GM18519 (cell line): Measurements from ENCODE around the gene KCNJ5.
A peak's percentile ranks its signal among the peaks of the same experiment; 100 is the strongest.

Source experiments
- ATAC-seq: cut with Tn5 transposase; IDR thresholded peaks from one replicate; pipeline ENCODE4 v1.9.1; 2021; ENCODE audit warnings: mild to moderate bottlenecking, moderate library complexity; ENCODE audit not compliant: unreplicated experiment, low FRiP score

The KCNJ5 gene

DNA sequence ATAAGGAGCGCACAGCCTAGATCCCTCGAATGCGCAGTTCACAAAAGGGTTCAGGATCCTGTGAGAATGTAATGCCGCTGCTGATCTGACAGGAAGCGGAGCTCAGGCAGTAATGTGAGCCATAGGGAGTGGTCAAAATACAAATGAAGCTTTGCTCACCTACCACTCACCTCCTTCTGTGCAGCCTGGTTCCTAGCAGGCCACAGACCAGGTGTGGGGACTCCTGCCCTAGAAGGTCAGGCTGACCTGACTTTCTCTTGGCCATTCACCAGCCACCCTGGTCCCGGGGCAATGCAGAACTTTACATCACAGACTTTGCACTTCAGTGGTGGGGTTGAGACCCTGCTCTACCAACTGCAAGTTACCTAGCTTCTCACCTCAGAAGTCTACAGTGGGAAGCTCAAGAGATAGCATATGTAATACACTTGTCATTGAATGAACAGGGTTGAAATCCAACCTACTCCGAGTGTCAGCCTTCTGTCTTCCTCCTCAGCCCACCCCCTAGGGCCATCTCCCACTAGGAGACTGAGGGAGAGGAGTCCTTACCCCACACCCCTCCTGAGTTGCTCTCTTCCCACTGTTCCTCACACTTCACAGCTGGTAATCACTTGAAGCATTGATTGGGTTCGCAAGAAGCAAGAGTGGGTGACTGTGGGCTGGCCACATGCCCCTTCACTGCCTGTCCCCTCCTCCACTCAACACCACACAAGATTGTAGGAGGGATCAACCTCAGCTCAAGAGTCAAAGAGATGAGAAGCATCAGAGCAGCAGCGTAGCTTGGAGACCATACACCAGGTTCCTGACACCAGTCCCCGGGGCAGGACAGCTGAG, 22.1 kb upstream of the KCNJ5 start:
- ATAC-seq = no peak

DNA sequence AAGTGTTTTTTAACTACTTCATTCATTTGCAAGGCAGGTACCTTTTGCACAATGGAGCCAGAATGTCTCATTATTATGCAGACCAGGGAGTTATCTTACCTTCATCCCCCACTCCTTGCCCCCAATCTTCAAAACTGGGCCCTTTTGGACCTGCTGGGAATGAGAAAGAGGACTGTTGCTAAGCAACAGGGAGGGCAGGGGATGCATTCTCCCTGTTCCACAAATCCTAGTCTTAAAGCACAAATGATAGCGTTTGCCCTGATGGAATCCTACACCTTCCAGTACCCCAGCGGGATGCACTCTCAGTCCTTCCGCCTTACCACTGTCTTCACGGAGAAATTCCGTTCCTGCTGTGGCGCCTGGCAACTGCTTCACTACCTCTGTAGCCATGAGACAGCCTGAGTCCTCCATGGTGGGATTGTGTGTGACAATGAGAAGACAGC, 20.0 kb upstream of the KCNJ5 start:
- no peak for ATAC-seq

DNA sequence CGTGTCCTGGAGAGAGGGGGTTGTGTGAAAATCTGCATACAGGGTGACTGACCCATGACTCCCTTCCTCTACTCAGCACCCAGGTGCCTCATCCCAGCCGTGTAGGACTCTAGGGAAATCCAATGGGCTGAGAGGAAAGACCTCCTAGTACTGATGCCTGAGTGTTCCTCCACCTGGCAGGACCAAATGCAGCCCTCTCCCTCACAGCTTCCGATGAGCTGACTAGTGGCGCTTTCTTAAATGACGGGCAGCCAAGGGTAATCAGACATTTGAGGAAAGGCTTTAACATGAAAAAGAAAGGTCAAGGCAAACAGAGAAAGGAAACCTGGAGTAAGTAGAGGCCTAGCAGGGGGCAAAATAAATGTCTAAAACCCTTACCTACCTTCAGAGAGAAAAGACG, 19.1 kb upstream of the KCNJ5 start:
- ATAC-seq = no peak

DNA sequence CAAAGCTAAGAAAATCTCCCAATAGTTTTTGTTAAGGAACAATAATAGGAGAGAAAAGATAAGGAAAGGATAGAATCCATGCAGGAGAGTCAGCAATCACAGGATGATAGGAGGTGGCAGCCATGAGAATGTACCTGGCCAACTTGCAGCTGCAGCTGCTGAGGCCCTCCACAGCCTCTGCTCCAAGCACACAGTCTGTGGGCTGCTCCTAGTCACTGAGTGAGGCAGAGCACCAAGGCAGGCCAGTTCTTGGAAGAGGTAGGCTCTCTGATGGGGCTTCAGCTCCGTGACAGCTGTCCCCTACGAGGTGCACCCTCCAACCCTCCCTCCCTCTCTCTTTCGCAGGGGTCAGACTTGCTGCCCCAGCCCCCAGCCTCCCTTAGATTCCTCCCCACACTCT, 18.6 kb upstream of the KCNJ5 start:
- ATAC-seq = no peak

DNA sequence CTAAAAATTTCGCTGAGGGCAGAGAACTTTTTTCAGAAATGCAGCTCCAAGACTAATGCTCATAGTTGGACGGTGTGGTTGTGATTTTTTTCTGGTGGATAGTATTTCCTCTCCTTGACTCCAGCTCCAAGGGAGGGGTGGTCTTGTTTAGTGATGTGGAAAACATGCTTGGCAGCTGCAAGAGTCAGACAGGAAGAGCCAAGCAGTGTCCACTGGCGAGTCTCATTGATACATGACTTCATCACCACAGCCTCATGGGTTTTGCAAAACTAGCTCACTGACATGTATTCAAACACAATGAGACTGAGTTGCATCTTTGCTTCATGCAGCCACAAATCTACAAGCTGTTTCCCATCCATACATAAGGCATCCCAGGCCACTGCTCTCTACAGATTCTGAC, 16.7 kb upstream of the KCNJ5 start:
- ATAC-seq = no peak

DNA sequence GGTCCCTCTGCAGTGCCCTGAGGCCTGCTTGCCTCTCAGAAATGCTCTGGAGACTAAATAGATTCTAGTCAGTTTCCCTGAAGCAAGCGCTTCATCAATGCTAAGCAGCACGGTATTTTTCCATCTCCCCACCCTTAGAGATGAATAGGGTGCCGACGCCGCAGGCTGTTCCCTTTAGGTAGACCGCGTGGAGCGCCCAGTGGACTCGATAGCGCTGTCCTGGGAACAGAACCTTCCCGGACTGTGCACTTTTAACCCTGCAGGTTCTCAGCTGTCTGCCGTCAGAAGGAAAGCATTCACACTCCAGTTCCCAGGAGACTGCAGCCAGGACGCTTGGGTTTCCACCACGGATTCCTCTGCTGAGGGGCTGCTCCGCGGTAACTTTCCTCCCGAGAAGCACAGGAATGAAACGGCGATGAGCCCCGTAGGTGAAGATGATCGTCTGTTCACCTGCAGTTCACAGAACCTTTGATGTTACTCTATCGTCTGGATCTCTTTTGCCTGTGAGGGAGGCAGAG, 15.0 kb upstream of the KCNJ5 start:
- ATAC-seq = no peak

DNA sequence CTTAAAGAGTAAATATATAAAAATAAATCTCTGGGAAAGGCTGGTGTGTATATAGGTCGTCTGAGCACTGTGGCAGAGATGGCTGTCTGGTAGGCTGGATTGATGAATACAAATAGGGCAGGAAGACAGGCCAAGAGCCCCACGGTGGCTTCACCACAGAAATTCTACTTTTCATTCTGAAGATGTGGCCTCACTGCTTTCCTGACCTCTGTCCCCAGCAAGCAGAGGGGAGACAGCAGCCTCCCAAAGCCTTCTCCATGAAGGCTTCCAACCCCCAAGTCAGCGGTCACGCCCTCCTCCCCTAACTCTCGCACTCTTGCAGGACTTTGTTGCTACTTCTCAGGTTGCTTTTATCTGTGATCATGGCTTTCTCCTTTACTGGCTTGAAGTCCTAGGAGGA, 13.4 kb upstream of the KCNJ5 start:
- no peak for ATAC-seq

DNA sequence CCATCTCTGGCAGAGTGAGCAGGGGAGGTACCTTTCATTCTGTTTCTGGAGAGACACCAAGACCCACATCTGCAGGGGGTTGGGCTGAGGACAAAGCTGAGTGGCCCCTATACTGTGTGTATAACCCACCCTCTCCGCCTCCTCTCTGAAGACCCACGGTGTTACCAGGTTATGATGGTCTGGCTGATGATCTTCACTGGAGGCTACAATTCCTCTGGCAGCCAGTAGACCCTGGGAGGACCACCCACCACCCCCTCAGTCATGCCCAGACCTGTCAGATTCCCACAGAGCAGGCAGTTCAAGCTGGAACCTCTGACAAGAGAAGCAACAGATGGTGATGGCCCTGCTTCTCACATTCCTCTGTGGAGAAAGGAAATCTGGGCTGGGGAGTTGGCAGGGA, 12.7 kb upstream of the KCNJ5 start:
- ATAC-seq = no peak

DNA sequence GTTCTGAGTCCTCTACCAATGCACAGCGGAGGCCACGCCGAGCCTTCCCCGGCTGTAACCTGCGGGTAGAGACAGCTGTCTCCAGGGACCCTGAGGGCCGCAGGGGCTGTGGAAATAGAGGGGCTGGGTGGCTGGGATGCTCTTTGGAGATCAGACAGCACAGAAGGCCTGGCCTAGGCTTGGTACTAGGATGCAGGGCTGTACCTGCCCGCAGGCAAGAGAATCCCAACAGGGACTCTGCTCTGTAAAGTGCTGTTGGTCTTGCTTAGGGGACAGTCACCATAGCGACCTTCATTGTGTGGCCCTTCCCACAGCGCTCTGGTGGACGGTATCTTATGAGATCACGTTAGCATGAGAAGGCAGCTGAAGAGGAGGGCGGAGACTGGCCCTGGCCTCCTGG, 11.3 kb upstream of the KCNJ5 start:
- ATAC-seq = no peak

DNA sequence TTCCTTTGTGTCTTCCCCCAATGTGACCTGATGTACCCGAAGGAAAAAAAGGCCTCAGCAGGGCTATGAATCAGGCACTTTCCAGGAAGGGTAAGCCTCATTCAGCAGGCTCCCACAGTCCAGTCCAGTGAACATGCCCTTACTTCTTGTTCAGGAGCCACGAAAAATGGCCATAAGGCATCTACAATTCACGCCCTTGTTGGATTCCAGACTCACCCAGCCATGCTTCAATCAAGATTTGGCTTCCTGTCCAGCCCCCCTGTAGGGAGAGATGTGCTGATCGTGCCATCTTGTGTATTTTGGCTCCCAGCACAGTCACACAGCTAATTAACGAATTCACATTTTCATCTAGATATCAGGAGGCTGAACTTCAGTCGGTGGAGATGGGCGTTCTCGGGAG, 9.9 kb upstream of the KCNJ5 start:
- no peak for ATAC-seq

DNA sequence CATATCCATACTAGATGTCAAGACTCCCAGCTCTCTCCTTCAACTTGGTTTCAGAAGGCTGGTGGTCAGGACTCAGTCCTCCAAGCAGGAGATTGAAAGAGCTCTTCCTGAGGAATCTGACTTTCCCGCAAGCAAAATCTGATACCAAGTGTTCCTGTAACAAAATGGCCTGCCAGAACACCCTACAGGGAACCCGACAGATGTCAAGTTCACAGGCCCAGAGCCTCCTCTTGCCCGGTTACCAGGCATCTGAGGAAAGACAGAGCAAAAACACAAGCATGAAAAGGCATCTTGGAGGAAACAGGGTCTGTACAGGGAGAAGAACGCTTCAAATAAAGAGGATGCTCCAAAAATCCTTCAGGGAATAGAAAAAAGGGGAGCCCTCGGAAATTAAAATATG, 8.7 kb upstream of the KCNJ5 start:
- ATAC-seq = no peak

DNA sequence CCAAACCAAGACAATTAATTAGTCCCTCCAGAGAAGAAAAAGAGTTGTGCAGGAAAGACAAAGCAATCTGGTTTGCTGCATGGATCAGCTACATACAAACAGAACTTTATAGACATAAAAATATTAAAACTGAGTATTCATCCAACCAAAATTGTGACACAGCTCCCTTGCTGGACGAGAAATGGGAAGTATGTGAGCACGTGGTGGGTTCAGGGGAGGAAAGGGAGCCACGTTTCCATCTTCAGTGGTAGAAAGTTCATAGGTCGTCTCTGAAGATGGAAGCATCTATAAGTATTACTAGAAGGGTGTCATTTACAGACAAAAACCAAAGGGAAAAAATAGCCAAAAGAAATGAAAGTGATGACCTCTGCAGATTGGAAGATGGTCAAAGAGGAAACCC, 7.1 kb upstream of the KCNJ5 start:
- no peak for ATAC-seq

DNA sequence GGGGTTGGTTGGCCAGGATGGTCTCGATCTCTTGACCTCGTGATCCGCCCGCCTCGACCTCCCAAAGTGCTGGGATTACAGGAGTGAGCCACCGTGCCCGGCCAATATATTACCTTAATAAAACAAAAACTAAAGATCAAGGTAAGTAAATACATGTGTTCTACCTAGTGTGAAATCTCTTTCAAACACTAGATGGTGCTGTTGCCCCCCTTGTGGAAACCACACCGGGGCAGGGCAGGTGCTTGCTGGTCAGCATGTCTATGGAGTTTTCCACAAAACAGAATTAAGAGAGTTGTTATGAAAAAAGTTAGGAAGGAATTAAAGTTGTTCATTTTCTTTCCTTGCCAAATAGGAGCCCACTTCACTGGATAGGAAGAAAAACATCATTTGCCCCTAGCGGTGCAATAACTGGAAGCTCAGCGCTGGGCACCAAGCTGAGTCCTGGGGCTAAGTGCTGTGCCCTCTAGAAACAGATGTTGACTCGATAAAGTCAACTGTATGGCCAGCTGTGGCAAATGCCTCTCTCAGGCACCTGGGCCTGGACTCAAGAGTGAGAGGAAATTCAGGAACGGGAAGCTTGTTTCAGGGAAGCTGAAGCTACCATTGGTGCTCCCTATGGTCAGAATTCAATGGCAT, 6.3 kb upstream of the KCNJ5 start:
- ATAC-seq = peak; percentile 81

DNA sequence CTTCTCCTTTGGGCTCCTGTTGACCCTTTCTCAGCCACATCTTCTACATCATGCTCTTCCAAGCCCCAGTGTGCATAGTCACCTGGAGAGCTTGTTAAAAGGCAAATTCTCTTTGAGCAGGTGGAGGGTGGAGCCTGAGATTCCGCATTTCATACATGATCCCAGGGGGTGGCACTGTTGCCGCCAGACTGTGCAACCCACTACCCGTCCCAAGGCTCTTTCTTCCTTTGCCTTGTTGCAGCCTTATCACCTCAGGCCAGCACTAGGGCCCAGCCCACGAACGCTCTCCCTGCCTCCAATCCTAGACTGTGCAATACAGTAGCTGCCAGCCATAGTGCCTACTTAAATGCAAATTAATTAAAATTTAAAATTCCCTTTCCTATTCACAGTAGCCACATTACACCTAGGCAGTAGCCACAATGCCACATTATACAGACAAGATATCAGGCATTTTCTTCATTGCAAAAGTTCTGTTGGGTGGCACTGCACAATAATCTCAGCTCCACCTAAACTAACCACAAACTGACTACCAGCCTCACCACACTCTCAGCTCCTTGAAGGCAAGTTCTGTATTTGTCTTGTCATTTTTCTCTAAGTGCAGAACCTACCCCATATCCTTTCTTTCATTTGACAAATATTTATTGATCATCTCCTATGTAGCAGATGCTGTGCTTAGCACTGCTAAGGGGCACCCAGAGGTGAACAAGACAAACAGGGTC, 4.6 kb upstream of the KCNJ5 start:
- ATAC-seq = no peak

DNA sequence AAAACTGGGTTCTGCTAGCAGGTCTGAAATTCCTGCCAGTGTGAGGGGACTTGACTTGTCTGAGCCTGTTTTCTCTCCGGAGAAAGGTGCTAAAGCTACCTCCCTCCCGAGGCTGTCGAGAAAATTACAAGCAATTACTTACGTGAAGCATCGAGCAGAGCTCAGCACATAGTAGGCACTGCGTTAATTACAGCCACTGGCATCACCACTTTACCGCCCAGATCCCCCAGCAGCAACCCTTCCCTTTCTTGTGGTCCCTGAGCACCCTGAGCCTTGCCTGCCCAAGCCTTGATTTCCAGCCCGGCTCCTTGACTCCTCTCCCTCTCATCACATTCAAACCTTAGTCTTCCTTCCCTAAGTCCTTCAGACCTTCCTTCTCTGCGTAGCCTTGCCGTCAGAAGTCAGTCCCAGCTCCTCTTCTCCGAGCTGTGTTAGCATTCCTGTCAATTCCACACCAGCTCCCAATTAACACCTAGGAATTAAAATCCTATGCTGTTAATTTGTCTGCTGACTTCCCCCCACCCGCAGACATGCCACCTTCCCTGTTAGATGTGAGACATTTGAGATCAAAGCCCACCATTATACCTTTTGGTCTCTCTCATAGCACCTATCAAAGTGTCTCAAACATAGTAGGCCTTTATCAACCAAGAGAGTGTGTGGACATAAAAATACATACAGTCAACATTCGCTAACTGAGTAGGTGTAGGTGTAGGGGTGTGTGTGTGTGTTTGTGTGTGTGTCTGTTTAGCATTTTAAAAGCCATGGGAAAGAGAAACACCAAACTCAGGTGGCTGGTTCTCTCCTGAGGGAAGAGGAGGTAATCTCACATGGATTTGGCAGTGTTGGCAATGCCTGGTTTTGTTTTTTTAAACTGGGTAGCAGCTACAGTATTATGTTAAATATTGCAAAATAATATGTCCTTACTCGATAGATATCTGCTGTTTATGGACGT, 2.8 kb upstream of the KCNJ5 start:
- no peak for ATAC-seq

DNA sequence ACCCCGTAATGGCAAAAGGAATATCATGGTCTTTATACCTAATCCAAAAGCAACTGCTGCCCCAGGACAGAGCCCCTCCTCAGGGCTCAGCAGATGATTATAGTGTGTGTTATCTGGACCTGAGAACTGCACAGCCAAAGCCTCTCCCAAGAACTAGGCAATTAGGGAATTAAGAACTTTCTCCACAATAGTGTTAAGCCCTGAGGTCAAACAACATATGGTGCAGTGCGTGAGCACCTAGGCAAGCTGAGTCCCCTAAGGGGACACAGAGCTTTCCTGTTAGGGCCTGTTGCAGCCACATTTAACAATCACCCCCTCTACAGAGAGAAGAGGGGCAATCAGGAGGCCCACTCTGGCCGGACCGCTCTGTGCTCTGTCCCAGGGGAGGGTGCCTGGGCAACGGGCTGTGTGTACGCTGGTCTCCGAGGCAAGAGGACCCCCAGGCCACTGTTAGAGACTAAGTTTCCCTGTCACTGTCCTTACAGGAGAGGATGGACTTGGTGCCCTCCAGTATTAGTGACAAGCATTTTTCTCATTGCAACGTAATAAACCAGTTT, 1.4 kb upstream of the KCNJ5 start:
- ATAC-seq = no peak

DNA sequence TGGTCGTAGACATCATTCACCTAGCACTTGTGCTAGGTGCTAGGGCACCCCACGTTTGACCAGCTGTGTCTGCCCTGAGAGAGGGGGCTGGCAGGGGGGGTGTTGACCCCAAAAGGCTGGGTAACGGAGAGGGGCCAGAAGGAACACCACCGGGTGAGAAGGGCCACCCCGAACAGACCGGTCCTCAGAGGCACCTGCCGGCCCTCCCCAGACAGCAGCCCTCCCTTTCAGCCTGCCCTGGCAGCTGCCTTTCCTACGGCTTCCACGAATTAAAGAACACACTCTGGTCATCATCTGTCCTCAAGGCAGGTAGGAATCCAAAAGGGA, 977 bp upstream of the KCNJ5 start:
- no peak for ATAC-seq

DNA sequence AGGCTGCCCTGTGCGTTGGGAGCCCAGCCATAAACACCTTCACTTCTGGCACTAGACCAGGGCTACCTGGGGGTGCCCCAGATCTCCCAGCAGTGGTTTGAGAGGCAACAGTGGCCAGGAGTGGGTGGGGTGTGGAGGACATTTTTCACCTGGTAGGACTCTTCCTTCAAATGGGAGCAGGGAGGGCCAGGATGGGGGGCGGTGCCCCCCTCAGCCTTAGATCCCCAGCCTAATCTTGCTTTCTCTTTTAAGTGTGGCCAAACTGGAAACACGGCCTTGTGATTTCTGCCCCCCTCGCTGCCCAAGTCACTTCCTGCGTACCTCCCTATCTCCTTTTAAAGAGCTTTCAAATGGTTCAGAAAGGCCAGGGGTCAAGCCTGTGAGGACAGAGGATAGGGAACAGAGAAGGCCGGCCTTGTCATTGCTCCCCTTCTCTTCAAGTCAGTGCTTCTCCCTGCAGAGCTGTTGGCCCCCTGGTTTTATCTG, 800 bp downstream of the KCNJ5 start:
- ATAC-seq = no peak

DNA sequence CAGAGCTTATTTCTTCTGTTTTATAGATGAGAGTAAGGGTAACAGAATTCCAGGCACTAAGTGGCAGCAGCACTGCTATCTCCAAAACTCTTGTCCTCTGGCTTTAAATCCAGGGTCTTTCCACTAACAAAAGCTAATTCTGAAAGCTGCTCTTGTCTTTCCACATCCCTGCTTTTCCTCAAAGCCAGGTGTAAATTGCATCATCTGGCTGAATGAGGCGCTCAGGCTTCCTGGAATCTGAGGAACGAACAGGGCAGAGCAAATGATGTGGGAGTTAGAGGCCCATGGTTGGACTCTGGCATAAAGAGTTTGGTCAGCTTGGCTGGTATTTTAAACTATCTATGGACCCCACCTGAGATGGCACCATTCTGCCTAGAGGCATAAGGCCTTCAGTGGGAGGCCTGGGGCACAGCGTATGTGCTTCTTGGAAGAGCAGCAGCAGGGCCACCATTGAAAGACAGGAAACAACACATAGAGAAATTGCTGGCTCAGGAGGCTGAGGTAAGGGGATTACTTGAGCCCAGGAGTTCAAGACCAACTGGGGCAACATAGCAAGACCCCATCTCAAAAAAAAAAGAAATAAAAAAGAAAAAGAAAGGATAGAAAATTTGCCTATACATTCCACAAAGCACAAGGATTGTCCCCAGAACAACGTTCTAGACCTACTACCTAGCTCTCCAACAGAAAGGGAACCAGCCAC, 1.9 kb downstream of the KCNJ5 start:
- no peak for ATAC-seq
